Measurements from ENCODE around the gene BRME1.

The BRME1 gene

DNA sequence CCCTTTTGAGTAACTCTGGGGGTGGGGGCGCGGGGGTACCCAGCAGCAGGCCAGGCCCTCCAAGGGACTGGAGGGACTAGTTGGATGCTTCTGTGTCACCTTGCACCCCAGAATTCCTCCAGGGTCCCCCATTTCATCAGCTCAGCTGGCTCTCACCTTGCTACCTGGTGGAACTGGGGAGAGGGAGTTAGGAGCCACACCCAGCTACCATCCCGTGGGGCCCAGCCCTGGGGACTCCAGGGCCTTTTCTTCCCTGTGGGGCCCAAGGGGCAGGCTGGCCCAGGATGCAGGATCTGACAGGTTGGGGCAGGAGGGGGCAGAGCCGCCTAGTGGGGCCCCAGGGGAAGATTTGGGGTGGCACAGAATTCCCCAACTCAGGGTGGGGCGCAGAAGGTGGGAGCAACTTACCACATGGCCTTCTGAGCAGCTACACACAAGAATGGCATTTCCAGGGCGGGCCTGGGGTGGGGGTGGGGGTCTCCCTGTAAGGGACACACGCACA lies 61.7 kb downstream of the BRME1 start:
- peak; percentile 37 for DNase-seq (ENCODE audit: low spot score)

DNA sequence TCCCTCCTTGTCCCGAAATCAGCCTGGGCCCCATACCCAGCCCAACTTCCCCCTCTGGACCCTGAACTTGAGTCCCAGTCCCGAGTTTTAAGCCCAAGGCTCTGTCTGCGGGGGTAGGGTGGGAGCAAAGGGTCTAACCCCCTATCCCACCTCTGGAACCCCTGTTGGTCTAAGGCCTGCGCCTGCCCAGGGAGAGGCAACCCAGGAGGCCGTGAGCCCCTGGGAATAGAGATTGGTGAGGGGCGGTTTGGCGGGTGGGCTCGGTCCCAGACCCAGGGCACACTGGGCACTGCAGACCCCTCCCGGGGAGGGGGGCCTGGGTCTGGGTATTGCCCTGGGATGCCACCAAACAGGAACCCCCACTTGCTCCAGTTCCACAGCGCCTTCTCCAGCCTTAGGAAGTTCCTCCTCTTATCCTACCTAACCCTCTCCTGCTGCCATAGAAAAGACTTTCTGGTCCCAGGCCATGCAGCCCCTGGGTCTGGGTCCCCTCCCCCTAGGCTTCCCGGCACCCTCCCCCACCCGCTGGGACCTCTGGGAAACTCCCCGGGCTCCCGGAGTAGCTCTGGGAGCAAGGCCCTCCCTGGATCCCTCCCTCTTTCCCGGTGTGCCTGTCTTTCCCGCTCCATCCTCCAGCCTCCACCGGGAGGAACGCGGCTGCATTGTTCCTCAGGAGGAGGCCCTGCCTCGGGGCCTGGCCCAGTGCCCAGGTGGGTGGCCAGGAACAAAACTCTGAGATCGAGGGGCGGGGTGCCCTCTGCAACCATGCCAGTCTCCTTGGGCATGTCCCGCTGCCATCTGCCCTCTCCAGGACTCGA lies 62.6 kb downstream of the BRME1 start:
- DNase-seq (ENCODE audit: low spot score) = peak; percentile 36

- DNase-seq (ENCODE audit: low spot score) = peak; percentile 73
Measured at GRCh38 chr19:13842291-13843103, 63.4 kb downstream of the BRME1 start.

- DNase-seq (ENCODE audit: low spot score) = peak; percentile 47
Measured at GRCh38 chr19:13841962-13842290, 64.0 kb downstream of the BRME1 start.

- peak; percentile 74 for DNase-seq (ENCODE audit: low spot score)
Measured at GRCh38 chr19:13841086-13841961, 64.6 kb downstream of the BRME1 start.

DNA sequence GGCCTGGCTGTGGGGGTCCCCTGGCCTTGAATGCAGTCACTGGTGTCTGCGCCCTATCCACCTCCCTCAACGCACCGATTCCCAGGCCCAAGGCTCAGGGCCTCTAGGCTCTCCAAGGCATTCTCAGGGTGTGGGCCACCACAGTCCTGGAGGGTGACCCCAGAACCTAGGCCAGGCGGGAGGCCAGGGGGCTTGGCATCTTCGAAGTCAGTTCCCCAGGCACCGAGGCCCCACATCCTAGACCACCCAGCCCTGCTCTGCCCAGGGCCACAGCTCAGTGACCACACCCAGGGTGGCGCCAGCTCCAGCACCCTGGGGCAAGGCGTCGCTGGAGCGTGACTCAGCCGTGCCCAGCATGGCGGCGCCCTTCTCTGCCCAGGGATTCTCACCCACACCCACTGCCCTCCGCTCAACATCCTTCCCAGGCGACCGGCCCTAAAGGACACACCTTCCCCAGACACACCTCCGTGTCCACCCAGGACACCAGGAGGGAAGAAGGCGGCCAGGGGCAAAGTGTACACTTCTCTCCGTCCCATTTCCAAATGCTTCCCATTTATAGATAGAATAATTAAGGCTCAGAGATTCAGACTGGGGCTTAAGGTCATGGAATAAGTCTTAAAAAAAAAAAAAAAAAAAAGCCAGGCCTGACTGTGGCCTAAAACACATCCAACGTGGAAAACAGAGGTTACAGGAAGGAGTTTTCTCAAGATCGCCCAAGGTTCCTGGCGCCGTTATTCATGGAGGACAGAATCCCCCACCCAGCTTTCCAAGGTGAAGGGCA lies 65.4 kb downstream of the BRME1 start:
- DNase-seq (ENCODE audit: low spot score) = peak; percentile 90

DNA sequence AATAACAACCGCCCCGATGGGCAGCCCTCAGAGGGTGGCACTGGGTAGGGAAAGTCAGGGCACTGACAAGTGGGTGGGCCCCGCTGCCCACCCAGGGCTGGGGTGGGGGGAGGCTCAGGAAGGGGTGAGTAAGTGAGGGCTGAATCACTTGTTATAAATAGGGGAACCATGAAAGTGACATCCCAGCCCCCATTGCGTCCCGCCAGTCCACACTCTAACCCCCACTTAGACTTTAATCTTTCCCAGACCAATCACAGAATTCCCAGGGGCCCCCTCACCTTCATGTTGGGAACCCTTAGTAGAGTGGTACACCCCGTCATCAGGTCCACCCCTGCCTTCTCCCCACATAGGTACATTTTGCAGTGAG lies 66.0 kb downstream of the BRME1 start:
- DNase-seq (ENCODE audit: low spot score) = no peak

DNA sequence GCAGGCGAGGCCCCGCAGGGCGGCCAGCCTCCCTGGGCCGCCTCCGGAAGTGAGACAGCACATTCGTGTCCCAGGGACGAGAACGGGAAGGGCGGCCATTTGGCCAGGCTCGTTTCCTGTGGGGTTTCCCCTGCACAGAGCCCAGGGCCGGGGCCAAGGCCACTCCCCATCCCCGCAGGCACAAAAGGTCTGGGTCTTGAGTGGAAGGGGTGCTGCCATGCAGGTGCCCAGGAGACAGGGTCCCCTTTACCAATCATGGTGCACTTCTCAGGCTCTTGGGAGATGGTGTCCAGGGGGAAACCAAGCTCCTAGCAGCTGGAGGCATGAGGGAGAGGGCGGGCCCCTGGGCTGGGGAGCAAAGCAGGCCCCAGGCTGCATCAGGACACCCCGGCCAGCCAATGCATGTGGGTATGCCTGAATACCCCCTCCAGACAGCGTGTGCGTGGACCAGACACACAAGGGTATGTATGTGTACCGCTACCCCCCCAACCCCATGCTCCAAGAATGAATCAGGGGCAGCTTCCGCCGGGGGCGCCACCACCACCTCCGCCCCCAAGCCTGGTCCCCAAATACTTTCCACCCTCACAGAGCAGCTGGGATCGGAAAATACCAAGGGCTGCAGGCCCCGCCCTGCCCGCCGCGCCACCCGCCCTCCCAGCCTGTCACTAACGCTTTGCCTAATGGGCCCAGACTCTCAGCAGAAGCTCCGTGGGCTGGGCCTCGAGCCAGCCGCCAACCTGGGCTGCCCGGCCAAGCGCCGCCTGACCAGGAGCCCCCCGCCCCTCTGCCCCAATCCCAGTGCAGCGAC lies 66.6 kb downstream of the BRME1 start:
- DNase-seq (ENCODE audit: low spot score) = peak; percentile 87

DNA sequence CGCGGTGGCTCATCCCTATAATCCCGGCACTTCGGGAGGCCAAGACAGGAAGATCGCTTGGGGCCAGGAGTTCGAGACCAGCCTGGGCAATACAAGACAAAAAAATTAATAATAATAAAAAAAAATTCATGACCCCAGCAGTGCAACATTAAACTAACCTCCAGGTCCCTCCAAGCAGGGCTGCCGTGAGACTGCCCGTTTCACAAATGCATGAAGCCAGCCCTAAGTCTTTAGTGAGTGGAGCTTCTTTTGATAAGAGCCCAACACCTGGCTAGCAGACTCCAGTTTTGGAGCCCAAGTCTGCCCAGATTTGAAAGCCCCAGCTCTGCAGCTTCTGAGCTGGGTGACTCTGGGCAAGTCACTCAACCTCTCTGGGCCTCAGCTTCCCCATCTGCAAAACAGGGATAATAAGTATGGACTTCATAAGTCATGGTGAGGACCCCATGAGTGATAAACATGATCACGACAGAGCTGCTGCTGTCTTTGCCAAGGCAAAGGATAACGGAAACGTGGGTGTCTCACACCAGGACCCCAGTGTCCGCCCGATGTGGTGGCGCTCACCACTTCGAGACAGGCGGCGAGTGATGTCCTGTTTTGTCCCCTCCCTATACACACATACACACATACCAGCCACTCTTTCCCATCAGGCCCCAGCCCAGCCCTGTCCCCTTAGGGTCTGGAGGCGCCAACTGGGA lies 67.3 kb downstream of the BRME1 start:
- no peak for DNase-seq (ENCODE audit: low spot score)

DNA sequence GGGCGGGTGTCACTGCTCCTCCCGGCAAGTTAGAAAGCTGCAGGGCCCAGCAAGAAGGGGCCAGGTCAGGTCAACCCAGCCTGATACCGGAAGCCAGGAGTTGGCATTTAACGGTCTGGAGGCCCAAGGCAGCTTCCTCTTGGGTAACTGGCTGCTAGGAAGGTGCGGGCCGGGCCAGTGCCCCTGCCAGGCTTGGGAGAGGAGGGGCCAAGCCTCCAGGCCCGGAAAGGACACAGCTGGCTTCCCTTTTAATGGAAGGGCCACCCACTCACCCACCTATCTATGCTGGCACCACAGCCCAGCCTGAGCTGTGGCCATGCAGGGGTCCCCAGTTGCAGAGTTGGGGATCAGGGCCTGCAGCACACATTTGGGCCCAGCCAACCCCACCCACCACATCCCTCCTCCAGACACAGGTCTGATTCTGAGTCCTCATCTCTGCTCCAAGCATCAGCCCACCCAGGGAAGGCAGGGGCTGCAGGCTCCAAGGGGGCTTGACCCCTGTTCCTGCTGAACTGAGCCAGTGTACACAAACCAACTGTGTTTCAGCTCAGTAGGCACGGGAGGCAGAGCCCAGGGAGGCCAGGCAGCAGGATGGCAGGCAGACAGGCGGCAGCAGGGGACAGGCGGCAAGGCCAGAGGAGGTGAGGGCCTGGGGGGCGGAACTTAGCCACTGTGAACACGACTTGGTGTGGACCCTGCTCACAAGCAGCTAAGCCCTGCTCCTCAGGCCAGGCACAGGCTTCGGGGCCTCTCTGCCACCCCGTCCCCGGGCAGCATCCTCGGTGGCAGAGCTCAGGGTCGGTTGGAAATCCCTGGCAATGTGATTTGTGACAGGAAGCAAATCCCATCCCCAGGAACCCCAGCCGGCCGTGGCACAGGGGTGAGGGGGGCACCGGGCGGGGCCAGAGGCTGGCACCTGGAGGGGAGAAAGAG lies 69.9 kb downstream of the BRME1 start:
- DNase-seq (ENCODE audit: low spot score) = no peak

GRCh38 chr19:13834244-13835069 lies 71.5 kb downstream of the BRME1 start:
- no peak for DNase-seq (ENCODE audit: low spot score)

DNA sequence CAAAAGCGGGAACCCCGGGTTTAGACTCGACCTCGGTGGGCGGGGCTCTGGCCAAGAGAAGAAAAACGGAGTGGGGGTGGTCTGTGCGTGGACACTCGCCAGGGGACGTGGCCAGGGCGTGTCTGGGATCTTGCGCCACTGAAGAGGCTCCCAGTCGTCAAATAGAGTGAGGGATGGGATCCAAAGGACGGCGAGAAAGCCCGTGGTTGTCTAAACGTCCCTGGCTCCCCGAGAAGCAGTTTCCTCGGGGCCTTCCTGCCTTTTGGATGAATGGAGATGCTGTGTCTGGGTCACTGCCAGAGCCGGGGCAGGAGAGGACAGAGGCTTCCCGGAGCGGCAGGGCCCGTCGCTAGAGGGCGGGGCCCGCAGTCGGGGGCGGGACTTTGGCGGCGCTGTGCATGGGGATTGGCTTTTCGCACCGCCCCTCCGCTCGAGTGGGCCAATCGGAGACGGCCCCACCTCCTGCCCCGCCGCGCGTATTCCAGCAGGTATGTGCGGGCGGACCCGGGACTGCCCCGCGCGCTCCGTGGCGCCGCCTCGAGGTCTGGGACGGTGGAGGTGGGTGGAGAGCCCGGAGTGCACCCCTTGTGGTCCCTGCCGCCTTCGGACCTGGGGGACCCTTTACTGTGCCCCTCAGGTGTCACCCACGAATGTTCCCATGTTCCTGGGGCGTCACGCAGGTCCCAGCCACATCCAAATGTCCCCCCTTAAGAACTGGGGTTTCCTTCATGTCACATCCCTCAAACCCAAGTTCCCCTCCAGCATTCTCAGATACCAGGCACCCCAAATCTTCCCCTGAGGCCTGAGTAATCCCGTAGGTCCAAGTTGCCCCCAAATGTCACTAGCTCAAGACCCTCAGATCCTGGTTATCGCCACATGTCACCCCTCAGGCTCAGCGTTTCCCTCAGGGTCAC lies 72.3 kb downstream of the BRME1 start:
- DNase-seq (ENCODE audit: low spot score) = peak; percentile 94
